Thoracic aorta (tissue), 2 donors: ENCODE results near the gene CDHR1. TPM values are rescaled to one million over a fixed set of nuclear protein-coding genes. Genes with fewer than 3 reads are reported as not detected.

ENCODE experiments used
- ATAC-seq: fragments of 150-250 bp; one replicate; pipeline ENCODE4 v1.8.0; 2017; ENCODE audit warnings: low read depth; ENCODE audit not compliant: insufficient number of reproducible peaks, low FRiP score
- DNase-seq: peaks from one replicate; pipeline ENCODE4 v3.0.0-alpha.2; 2020; ENCODE audit warnings: low spot score
- H3K27ac ChIP-seq, 2 donors: fragments of 200-600 bp; sonication (generic); 1 replicate in 1 of 2; 2 replicates in 1 of 2; pipeline ENCODE4 v1.5.1; 2016; ENCODE audit warnings: mild to moderate bottlenecking in 2 of 2, moderate library complexity in 2 of 2
- H3K27me3 ChIP-seq: fragments of 200-600 bp; sonication (generic); replicated peaks from 2 replicates; pipeline ENCODE4 v1.6.0; 2016; ENCODE audit warnings: mild to moderate bottlenecking; ENCODE audit not compliant: insufficient read depth
- H3K36me3 ChIP-seq: fragments of 200-600 bp; sonication (generic); one replicate; pipeline ENCODE4 v1.5.1; 2016
- H3K4me1 ChIP-seq, 2 donors: fragments of 200-600 bp; sonication (generic); 1 replicate in 1 of 2; 2 replicates in 1 of 2; pipeline versions ENCODE4 v1.5.1 to v1.6.0; 2016; ENCODE audit warnings: low read depth in 2 of 2, mild to moderate bottlenecking in 1 of 2; ENCODE audit not compliant: control insufficient read depth in 1 of 2
- H3K4me3 ChIP-seq: fragments of 200-600 bp; sonication (generic); 2 replicates; pipeline ENCODE4 v1.5.1; 2016; ENCODE audit warnings: mild to moderate bottlenecking
- H3K9me3 ChIP-seq: fragments of 200-600 bp; sonication (generic); 2 replicates; pipeline ENCODE4 v1.5.1; 2016
- total RNA-seq, 2 donors: library from RNA; depleted of rRNA; stranded (reverse); fragments of >200 nt; gene quantifications; one replicate each; pipeline versions ENCODE4 v1.1.0 to v1.2.3, GENCODE V29; 2016
- TF ChIP-seq, protein P1 (sequence below): fragments of 200-600 bp; sonication (generic); IDR thresholded peaks from one replicate; pipeline ENCODE4 v1.5.1; 2019; ENCODE audit warnings: antibody characterized with exemption

Gene CDHR1
- total RNA-seq, 2 donors from 2014 or later: 0.14 TPM; not detected in 1

DNA sequence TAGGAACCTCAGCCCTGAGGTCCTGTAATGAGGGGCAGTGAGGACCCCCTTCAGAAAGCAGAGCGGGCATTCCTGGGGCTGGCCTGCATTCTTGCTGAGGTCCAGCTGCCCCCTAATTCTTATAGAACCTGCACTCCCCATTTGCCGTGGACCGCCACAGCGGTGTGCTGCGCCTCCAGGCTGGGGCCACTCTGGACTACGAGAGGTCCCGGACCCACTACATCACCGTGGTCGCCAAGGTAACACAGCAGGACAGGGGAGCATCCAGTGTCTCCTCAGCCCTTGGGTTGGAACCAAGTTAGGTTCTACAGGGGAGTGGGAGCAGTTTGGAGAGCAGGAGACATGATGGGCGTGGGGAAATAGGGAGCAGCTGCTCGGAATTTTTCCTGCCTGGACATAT is 7.3 kb downstream of the CDHR1 start:
- H3K4me1 ChIP-seq: no peaks in the 10 kb centered on the region
- no peak overlapping the region for H3K27ac ChIP-seq
- no peaks in the 10 kb centered on the region for H3K36me3 ChIP-seq
- H3K27me3 ChIP-seq: no peaks in the 10 kb centered on the region
- TF ChIP-seq, protein P1, sequence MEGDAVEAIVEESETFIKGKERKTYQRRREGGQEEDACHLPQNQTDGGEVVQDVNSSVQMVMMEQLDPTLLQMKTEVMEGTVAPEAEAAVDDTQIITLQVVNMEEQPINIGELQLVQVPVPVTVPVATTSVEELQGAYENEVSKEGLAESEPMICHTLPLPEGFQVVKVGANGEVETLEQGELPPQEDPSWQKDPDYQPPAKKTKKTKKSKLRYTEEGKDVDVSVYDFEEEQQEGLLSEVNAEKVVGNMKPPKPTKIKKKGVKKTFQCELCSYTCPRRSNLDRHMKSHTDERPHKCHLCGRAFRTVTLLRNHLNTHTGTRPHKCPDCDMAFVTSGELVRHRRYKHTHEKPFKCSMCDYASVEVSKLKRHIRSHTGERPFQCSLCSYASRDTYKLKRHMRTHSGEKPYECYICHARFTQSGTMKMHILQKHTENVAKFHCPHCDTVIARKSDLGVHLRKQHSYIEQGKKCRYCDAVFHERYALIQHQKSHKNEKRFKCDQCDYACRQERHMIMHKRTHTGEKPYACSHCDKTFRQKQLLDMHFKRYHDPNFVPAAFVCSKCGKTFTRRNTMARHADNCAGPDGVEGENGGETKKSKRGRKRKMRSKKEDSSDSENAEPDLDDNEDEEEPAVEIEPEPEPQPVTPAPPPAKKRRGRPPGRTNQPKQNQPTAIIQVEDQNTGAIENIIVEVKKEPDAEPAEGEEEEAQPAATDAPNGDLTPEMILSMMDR: no peak
- H3K9me3 ChIP-seq: no peaks in the 10 kb centered on the region
- no peak for DNase-seq
- H3K4me3 ChIP-seq: no peak overlapping the region
- no peak for ATAC-seq

GRCh38 chr10:84202349-84202748 is 8.0 kb downstream of the CDHR1 start:
- TF ChIP-seq, protein P1: no peak
- Histone ChIP-seq H3K9me3 (no peaks in the 10 kb centered on the region), H3K36me3 (no peaks in the 10 kb centered on the region), H3K4me3 (no peak overlapping the region), H3K27ac (no peak overlapping the region), H3K27me3 (no peaks in the 10 kb centered on the region), H3K4me1 (no peaks in the 10 kb centered on the region)
- DNase-seq (no peak), ATAC-seq (no peak)

DNA sequence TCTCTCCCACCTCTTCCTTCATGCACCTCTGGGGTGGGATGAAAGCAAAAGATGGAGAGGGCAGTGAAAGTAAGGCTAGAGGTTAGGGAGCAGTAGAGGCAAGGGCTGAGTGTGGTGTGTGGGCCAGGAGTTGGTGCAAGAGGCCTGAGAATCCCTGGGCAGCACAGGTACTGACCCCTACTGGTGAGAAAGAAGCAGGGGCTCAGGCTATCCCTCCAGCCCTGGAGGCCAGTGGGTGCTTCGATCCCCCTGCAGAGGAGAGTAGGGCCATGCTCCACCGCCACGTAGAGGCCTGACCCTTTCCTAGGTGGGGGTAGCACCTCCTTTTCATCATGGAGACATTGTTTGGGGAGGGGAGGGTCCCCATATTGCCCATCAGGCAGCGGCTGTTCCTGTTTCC is 9.8 kb downstream of the CDHR1 start:
- Histone ChIP-seq H3K4me1 (no peaks in the 10 kb centered on the region), H3K27ac (no peak overlapping the region), H3K9me3 (no peaks in the 10 kb centered on the region), H3K27me3 (no peaks in the 10 kb centered on the region), H3K4me3 (no peak overlapping the region), H3K36me3 (no peaks in the 10 kb centered on the region)
- TF ChIP-seq, protein P1: no peak
- DNase-seq: no peak
- no peak for ATAC-seq

DNA sequence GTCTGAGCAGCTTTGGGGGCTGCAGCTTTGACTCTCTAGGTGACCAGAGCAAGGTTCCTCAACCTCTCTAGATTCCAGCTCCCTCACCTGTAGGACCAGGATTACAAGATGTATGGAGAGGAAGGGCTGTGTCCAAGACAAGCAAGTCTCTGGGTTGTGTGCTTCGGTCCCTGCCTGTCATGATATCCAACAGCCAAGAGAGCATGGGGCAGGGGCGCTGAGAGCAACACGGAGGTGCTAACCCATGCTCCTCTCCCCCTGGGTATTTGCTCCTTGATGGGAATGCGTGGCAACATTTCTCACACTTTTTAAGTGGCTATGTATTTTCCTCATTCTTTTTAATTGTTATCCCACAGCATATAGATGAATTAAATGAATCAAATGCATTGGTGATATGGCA is 10.3 kb downstream of the CDHR1 start:
- Histone ChIP-seq H3K27ac (no peak overlapping the region), H3K4me3 (no peak overlapping the region), H3K9me3 (no peaks in the 10 kb centered on the region), H3K27me3 (no peaks in the 10 kb centered on the region), H3K36me3 (no peaks in the 10 kb centered on the region), H3K4me1 (no peaks in the 10 kb centered on the region)
- ATAC-seq (no peak), DNase-seq (no peak)
- TF ChIP-seq, protein P1: no peak

DNA sequence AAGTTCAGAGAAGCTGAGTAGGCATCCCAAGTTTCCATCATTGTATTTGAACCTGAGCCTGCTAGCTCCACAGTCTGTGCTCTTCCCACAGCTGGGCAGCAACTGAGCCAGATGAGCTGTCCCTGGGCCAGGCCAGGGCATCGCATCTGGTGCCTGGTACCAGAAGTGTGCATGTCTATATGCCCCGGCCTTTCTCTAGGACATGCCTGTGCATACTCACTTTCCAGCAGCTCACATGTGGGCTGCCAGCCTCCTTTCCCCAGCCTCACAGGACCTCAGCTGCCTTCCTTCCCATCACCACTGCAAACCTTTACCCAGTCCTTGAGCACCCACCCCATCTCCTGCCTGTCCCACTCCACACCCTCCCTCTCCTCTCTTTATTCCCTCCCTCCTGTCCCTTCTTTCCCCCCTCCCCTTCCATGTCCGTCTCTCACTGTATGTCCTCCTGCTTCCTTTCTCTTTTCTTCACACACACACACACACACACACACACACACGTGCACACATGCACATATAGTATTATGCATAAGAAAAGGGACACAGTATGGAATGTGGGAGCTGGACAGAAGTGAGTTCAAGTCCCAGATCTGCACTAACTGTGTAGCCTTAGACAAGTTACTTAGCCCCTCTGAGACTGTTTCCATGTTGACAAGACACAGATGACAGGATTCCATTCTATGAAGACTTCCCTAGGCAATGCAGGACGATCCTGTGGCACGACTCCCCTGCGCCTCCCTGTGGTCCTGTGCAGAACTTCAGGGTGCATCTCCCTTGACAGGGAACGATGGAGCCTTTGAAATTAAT is 10.9 kb downstream of the CDHR1 start:
- Histone ChIP-seq H3K4me3 (no peak overlapping the region), H3K9me3 (no peaks in the 10 kb centered on the region)
- no peak for ATAC-seq

More for the DNA sequence above, 10.9 kb downstream of the CDHR1 start:
- H3K36me3 ChIP-seq: no peaks in the 10 kb centered on the region
- no peak overlapping the region for H3K27ac ChIP-seq
- H3K4me1 ChIP-seq: no peaks in the 10 kb centered on the region
- DNase-seq: no peak
- TF ChIP-seq, protein P1: no peak
- no peaks in the 10 kb centered on the region for H3K27me3 ChIP-seq
